CD4-positive, alpha-beta T cell (primary cell): Measurements from ENCODE around the gene OR51B4. TPM values are rescaled to one million over a fixed set of nuclear protein-coding genes. Genes with fewer than 3 reads are reported as not detected.

Experiments
- ATAC-seq: fragments of 200-7000 bp; cut with Tn5 transposase; one replicate; pipeline ENCODE4 v1.10.0; 2022; ENCODE audit warnings: mild to moderate bottlenecking; ENCODE audit not compliant: poor library complexity
- CTCF ChIA-PET: fragments of 350-600 bp; sonication (Branson Sonifier 250); formaldehyde crosslinking; loops from one replicate; lab custom pipeline; 2021; ENCODE audit warnings: antibody characterized with exemption, inconsistent platforms; lab: Charles Lee
- POLR2A ChIA-PET: fragments of 350-600 bp; sonication (Branson Sonifier 250); formaldehyde crosslinking; loops from one replicate; lab custom pipeline; 2021; ENCODE audit warnings: antibody characterized with exemption, inconsistent platforms; lab: Charles Lee
- DNase-seq, 14 experiments: peaks; one replicate each; pipeline ENCODE4 v3.0.0-alpha.2; 2013 to 2020; ENCODE audit warnings: mixed read lengths in 2 of 14
- H3K27ac ChIP-seq, 2 donors: one replicate each; pipeline versions ENCODE4 v1.5.1 to v1.7.0; 2013; ENCODE audit warnings: low read length in 2 of 2, low read depth in 1 of 2, mild to moderate bottlenecking in 1 of 2
- H3K27me3 ChIP-seq, 2 experiments: 1 replicate in 1 of 2; 2 replicates in 1 of 2; pipeline versions ENCODE4 v1.6.1 to v1.7.0; 2013; ENCODE audit warnings: low read length in 2 of 2, control low read depth in 1 of 2, mild to moderate bottlenecking in 1 of 2, moderate library complexity in 1 of 2; ENCODE audit not compliant: insufficient read depth in 2 of 2, control insufficient read depth in 1 of 2
- H3K36me3 ChIP-seq: one replicate; pipeline ENCODE4 v1.6.1; 2013; ENCODE audit warnings: low read length, control low read depth; ENCODE audit not compliant: insufficient read depth
- H3K4me1 ChIP-seq: one replicate; pipeline ENCODE4 v1.6.1; 2013; ENCODE audit warnings: low read length, control low read depth; ENCODE audit not compliant: insufficient read depth
- H3K4me3 ChIP-seq: one replicate; pipeline ENCODE4 v1.5.1; 2013; ENCODE audit warnings: mild to moderate bottlenecking, low read length, moderate library complexity
- H3K9me3 ChIP-seq, 2 experiments: 1 replicate in 1 of 2; 2 replicates in 1 of 2; pipeline versions ENCODE4 v1.6.1 to v1.7.0; 2013; ENCODE audit warnings: low read length in 2 of 2, mild to moderate bottlenecking in 2 of 2, control low read depth in 1 of 2, moderate library complexity in 1 of 2; ENCODE audit not compliant: control insufficient read depth in 1 of 2, insufficient read depth in 1 of 2
- H3K27ac Mint-ChIP-seq: one replicate; pipeline ENCODE4 v1.8.0; 2020; ENCODE audit warnings: mixed read lengths
- H3K27me3 Mint-ChIP-seq: one replicate; pipeline ENCODE4 v1.8.0; 2021; ENCODE audit warnings: mixed read lengths
- H3K36me3 Mint-ChIP-seq: one replicate; pipeline ENCODE4 v1.8.0; 2021; ENCODE audit warnings: low read depth, mixed read lengths
- H3K4me1 Mint-ChIP-seq: one replicate; pipeline ENCODE4 v1.8.0; 2021; ENCODE audit warnings: low read depth, mixed read lengths
- H3K4me3 Mint-ChIP-seq: one replicate; pipeline ENCODE4 v1.8.0; 2020; ENCODE audit warnings: mild to moderate bottlenecking, mixed read lengths
- H3K9me3 Mint-ChIP-seq: one replicate; pipeline ENCODE4 v1.8.0; 2020; ENCODE audit warnings: mixed read lengths
- intact Hi-C, 2 experiments: fragments of 100-400 bp; cut with DNase I in 1 of 2; cut with micrococcal nuclease in 1 of 2; formaldehyde crosslinking; loops; one replicate each; pipeline versions ENCODE4 v1.15.1 to v1.9.0; 2023 to 2025; cut with DNase I, micrococcal nuclease
- total RNA-seq, 174 experiments: library from RNA in 2 of 174; stranded (reverse) in 2 of 174; gene quantifications; one replicate each; pipeline ENCODE4 v1.2.3 and lab custom pipeline; 2021 to 2026
- TF ChIP-seq, protein P1 (sequence below): fragments of 200-600 bp; IDR thresholded peaks from one replicate; pipeline ENCODE4 v1.8.0; 2022; ENCODE audit warnings: antibody characterized with exemption, mild to moderate bottlenecking

OR51B4 gene
- total RNA-seq, 2 experiments from 2014 or later, result not detected

DNA sequence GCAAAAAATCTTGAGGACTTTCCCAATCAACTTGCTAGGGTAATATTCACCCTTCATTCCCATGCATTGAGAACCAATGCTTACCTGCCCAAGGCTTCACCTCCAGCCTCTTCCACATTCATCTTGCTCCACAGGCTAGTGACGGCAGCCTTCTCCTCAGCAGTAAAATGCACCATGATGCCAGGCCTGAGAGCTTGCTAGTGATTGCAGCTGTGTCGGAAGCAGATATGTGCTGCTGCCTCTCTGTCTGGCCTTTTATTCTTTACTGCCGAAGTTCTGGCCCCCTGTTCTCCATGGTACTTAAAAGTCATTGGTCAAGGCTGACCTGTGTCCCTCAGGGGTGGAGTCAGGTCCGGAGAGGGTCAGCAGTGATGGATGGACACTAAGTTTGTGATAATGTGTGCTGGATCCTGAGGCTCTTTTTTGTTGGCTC lies 32.0 kb downstream of the OR51B4 start, which contains the start of gene HBE1:
Gene HBE1, minus strand, starts transcription at position 231 of the 433 bp plus-strand sequence. Its CDS starts 55 bp downstream, at position 176.
- no peak within 1 kb of the TSS for H3K4me3 ChIP-seq
- TF ChIP-seq, protein P1, sequence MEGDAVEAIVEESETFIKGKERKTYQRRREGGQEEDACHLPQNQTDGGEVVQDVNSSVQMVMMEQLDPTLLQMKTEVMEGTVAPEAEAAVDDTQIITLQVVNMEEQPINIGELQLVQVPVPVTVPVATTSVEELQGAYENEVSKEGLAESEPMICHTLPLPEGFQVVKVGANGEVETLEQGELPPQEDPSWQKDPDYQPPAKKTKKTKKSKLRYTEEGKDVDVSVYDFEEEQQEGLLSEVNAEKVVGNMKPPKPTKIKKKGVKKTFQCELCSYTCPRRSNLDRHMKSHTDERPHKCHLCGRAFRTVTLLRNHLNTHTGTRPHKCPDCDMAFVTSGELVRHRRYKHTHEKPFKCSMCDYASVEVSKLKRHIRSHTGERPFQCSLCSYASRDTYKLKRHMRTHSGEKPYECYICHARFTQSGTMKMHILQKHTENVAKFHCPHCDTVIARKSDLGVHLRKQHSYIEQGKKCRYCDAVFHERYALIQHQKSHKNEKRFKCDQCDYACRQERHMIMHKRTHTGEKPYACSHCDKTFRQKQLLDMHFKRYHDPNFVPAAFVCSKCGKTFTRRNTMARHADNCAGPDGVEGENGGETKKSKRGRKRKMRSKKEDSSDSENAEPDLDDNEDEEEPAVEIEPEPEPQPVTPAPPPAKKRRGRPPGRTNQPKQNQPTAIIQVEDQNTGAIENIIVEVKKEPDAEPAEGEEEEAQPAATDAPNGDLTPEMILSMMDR, result no peak
- ChIA-PET CTCF (no interaction called here), POLR2A (no interaction called here)
- H3K9me3 Mint-ChIP-seq, result no peaks in the 10 kb centered on the region
- no peaks in the 10 kb centered on the region for H3K4me1 Mint-ChIP-seq
- no peaks in the 10 kb centered on the region for H3K36me3 ChIP-seq
- ATAC-seq (no peak), DNase-seq (no peak)
- H3K27me3 Mint-ChIP-seq, result no peaks in the 10 kb centered on the region
- H3K27ac ChIP-seq, result no peak within 1 kb of the TSS
- H3K27ac Mint-ChIP-seq, result no peak within 1 kb of the TSS
- no peaks in the 10 kb centered on the region for H3K27me3 ChIP-seq
- no peaks in the 10 kb centered on the region for H3K36me3 Mint-ChIP-seq
- no peaks in the 10 kb centered on the region for H3K4me1 ChIP-seq
- no peak within 1 kb of the TSS for H3K4me3 Mint-ChIP-seq
- H3K9me3 ChIP-seq, result no peaks in the 10 kb centered on the region
- intact Hi-C loops, result no loop called here

DNA sequence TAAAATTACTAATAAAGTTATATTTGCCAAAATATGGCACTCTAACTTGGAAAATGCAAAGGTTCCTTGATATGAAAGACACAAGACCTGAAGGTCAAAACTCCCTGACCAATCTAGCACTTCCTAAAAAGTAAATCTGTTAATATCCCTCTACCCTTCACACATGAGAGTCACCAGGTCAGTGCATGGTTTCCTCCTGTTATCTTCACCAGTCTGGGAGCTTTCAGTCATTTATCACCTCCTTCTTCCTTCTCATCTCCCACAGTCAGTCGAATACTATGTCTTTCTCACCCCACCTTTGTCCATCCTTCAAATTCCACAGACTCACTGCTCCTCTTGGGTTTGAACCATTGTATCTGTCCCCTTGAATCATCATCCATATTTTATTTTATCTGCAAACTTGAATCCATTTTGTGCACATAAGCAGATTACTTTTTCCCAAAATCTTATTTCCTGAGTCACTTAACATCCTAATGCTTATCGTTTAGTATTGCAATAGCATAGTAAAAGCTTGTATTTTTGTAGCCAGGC lies 34.6 kb downstream of the OR51B4 start:
- no peaks in the 10 kb centered on the region for H3K36me3 Mint-ChIP-seq
- H3K27me3 Mint-ChIP-seq, result no peaks in the 10 kb centered on the region
- Histone ChIP-seq H3K36me3 (no peaks in the 10 kb centered on the region), H3K27ac (no peak overlapping the region), H3K4me3 (no peak overlapping the region), H3K9me3 (no peaks in the 10 kb centered on the region), H3K4me1 (no peaks in the 10 kb centered on the region), H3K27me3 (no peaks in the 10 kb centered on the region)
- TF ChIP-seq, protein P1, result no peak
- H3K27ac Mint-ChIP-seq, result no peak overlapping the region
- ChIA-PET CTCF (no interaction called here), POLR2A (no interaction called here)
- no peaks in the 10 kb centered on the region for H3K9me3 Mint-ChIP-seq
- intact Hi-C loops, result no loop called here
- H3K4me3 Mint-ChIP-seq, result no peak overlapping the region
- no peak for DNase-seq
- ATAC-seq, result no peak
- H3K4me1 Mint-ChIP-seq, result no peaks in the 10 kb centered on the region

DNA sequence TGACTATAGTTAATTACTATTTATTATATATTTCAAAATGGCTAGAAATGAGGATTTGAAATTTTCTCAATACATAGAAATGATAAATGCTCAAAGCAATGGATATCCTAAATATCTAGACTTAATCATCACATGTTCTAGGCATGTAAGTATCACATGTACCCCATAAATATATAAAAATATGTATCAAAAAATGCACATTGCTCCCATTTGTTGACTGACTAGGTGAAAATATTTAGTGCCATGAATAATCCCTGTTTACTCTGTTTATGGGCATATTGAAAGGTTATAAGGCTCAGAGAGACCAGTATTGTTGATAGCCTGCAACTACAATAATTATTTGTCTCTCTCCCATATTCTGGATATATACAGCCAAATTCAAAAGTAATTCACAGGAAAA lies 35.1 kb downstream of the OR51B4 start:
- H3K9me3 Mint-ChIP-seq, result no peaks in the 10 kb centered on the region
- ChIA-PET CTCF (no interaction called here), POLR2A (no interaction called here)
- no peaks in the 10 kb centered on the region for H3K27me3 Mint-ChIP-seq
- no peaks in the 10 kb centered on the region for H3K4me1 Mint-ChIP-seq
- DNase-seq (no peak), ATAC-seq (no peak)
- Histone ChIP-seq H3K36me3 (no peaks in the 10 kb centered on the region), H3K27ac (no peak overlapping the region), H3K4me3 (no peak overlapping the region), H3K9me3 (no peaks in the 10 kb centered on the region), H3K27me3 (no peaks in the 10 kb centered on the region), H3K4me1 (no peaks in the 10 kb centered on the region)
- TF ChIP-seq, protein P1, result no peak
- no peaks in the 10 kb centered on the region for H3K36me3 Mint-ChIP-seq
- intact Hi-C loops, result no loop called here
- no peak overlapping the region for H3K4me3 Mint-ChIP-seq
- no peak overlapping the region for H3K27ac Mint-ChIP-seq
